WI38 (cell line): ENCODE data around the gene FNDC5.

Experiments used
- H3K4me3 ChIP-seq: 2 replicates; pipeline ENCODE4 v1.5.1; 2011; ENCODE audit warnings: low read depth, mild to moderate bottlenecking, control low read depth, low read length
- TF ChIP-seq, protein P1 (sequence below): IDR thresholded peaks from 2 replicates; pipeline ENCODE4 v1.5.1; 2012; ENCODE audit warnings: low read depth, mild to moderate bottlenecking, control low read depth, low read length

Gene FNDC5

DNA sequence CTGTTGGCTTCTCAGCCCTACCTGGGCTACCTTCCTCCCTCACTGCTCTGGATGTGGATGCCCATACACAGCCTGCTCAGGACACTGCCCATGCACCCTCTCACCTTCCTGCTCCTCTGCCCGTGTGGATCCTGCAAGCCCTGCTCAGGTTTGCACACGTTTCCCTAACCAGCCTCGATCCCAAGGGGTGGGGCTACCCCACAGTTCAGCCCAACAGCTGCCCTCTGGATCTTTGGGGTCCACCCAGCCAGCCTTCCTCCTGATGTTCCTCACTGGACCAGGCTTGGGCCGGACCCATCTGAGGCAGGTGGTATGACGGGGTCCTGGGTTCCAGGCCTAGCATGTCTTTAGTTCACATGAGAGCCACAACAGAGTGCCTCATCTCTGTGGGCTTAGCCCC is 25.7 kb upstream of the FNDC5 start:
- H3K4me3 ChIP-seq = no peak overlapping the region

DNA sequence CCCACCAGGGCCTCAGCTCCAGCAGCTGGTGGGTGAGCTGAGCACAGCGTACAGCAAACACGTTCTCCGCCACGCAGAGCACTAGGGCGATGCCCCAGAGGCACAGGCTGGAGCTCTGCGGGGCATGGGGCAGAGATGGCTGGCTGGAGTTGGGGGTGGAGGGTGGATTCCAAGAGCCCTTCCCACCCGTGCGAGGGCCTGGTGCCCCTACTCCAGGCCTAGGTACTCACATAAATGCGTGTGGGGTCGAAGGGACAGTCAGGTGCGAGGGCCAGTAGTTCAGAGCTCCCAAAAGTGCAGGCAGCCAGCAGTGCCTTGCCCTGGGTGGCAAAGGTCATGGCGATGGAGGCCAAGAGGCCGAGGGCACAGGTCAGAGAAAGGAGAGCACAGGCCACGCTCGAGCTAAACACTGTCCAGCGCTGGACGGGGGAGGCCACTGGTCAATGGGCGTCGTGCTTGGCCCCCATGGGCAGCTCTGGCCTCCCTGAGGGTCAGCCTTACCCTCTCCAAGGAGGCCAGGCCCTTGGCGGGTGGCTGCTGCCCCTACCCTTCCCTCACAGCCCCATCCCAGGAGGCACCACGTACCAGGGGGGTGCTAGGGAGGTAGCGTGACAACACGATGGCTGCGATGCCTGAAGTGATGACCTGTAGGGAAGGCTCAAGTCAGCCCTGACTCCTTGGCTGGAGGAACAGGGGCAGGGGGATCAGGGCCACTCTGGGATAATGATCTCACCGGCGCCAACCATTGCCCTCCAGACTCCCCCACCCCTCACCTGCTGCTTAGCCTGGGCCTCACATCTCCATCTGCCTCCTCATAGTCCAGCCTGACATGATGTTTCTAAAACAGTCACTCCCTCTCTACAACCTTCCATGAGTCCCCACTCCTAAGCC is 24.9 kb upstream of the FNDC5 start:
- no peak overlapping the region for H3K4me3 ChIP-seq
- TF ChIP-seq, protein P1, sequence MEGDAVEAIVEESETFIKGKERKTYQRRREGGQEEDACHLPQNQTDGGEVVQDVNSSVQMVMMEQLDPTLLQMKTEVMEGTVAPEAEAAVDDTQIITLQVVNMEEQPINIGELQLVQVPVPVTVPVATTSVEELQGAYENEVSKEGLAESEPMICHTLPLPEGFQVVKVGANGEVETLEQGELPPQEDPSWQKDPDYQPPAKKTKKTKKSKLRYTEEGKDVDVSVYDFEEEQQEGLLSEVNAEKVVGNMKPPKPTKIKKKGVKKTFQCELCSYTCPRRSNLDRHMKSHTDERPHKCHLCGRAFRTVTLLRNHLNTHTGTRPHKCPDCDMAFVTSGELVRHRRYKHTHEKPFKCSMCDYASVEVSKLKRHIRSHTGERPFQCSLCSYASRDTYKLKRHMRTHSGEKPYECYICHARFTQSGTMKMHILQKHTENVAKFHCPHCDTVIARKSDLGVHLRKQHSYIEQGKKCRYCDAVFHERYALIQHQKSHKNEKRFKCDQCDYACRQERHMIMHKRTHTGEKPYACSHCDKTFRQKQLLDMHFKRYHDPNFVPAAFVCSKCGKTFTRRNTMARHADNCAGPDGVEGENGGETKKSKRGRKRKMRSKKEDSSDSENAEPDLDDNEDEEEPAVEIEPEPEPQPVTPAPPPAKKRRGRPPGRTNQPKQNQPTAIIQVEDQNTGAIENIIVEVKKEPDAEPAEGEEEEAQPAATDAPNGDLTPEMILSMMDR = no peak

More for the DNA sequence above, 25.7 kb upstream of the FNDC5 start:
- TF ChIP-seq, protein P1 = no peak

DNA sequence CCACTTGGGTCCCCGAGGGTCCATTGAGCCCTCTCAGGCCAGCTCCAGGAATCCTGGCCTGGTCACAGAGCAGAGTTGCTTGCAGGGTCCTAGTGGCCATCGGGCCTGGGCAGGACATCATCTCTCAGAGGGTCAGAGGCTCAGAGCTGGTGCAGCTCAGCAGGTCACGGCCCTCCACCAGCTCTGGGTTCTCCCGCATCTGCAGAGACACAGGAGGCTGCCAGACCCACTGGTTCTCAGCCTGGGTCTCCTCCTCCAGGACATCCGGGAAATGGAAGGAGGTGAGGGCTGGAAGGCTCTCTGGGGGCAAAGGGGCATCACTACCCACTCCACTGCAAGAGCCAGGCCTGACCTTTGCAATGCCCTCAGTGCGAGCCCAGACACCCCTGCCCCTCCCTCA is 24.0 kb upstream of the FNDC5 start:
- H3K4me3 ChIP-seq = no peak overlapping the region
- TF ChIP-seq, protein P1 = no peak

DNA sequence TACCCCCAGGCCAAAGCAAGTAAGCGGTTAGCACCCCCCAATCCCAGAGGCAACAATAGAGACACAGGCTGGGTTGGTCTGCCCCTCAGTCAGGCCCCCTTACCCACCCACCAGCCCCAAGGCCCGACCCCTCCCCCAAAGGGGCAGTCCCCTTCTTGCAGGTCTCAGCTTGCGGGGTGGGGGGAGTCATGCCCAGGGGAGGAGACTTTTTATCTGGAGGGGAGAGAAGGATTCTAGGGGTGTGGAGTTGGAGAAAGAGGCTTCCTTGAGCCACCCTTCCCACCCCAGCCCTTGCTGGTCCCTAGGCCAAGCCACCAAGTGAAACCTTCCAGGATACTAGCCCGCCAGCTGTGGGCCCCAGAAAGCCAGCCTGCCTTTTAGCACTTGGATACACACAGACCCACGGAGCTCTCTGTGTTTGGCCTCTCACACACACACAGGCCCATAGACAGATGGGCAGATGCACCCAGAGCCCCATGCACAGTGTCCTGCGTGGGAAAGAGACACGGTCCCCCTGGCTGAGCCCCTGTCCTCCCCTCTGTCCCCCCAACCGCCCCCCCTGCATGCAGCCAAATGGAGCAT is 23.4 kb upstream of the FNDC5 start:
- TF ChIP-seq, protein P1 = no peak
- no peak overlapping the region for H3K4me3 ChIP-seq

DNA sequence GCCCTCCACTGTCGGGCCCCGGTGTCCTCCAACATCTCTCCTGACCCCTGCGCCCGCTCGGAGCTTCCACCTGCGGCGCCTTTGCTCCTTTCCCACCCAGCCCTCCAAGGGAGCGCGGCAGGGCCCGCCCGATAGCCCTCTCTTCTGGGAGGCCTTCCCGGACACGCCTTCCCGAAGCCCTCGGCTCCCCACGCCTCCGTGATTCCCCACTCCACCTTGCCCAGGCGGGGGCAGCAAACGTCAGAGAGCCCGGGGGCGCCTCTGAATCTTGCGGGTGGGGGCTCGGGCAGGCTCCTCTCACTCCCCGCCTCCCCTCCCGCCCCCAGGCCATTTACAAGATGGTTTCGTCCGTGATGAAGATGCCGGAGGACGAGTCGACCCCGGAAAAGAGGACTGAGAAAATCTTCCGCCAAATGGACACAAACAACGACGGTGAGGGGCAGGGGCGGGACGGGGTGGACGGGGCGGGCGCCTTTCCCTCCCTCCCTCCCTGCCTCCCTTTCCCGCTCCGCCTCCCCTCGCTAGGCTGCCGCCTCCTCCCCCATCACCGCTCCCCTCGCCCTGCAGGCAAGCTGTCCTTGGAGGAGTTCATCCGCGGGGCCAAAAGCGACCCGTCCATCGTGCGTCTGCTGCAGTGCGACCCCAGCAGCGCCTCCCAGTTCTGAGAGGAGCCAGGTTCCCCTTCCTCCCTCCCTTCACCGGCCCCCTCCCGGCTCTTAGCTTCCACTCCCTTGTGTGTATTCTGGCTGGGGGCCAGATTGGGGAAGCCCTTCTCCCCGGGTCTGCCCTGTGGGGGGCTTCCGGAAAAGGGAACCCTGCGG is 22.7 kb upstream of the FNDC5 start:
- TF ChIP-seq, protein P1 = no peak
- peak overlapping the region; percentile 54 for H3K4me3 ChIP-seq

DNA sequence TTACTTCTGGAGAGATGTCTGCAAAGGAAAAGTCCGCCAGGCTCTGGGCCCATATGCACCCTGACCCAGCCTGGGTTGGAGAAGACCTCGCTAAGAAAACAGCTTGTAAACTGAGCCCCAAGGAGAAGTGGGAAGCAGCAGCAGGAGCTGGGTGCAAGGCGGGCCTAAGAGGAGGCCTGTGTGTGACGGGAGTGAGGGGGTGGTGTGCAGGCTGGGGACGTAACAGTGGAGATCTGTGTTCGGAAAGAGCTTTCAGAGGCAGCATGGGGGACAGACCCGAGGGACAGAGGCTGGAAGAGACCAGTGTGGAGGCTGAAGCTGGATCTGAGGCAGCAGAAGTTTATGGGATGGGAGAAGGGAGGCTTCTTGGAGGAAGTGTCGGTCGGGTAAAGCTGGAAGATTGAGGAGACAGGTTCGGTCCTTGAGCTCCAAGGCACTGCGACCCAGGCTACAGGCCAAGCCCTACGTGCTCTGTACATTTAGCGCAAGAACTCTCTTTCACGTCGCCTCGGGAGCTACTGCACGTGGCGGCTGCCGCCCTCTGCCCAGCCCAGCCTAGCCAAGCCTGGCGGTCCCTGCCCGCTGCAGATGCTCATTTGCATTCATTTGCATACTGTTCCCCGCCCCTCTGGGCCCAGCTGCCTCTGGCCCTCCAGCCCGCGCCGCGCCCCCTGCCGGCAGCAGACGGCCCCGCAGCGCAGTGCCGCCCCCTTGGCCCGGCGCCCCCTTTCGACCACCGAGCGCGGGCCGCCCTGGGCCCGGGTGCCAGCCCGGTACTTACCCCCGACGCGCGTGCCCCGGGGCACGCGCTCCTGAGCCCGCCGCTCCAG is 21.9 kb upstream of the FNDC5 start:
- H3K4me3 ChIP-seq = peak overlapping the region; percentile 54
- TF ChIP-seq, protein P1 = no peak
